K562 (cell line): Measurements from ENCODE around the gene MYRIP.
A peak's percentile ranks its signal among the peaks of the same experiment; 100 is the strongest.

ENCODE experiments used
- HDAC1 ChIP-seq, 2 experiments: fragments of 450-650 bp; IDR thresholded peaks; 2 replicates each; pipeline ENCODE4 v1.6.1; 2016 to 2017; ENCODE audit warnings: inconsistent platforms in 1 of 2, mild to moderate bottlenecking in 1 of 2, moderate library complexity in 1 of 2
- SMC3 ChIP-seq: conservative IDR thresholded peaks from 2 replicates; pipeline ENCODE4 v1.6.1; 2011; ENCODE audit warnings: low read depth, low read length, improper control_type of control experiment; ENCODE audit not compliant: insufficient read depth

DNA sequence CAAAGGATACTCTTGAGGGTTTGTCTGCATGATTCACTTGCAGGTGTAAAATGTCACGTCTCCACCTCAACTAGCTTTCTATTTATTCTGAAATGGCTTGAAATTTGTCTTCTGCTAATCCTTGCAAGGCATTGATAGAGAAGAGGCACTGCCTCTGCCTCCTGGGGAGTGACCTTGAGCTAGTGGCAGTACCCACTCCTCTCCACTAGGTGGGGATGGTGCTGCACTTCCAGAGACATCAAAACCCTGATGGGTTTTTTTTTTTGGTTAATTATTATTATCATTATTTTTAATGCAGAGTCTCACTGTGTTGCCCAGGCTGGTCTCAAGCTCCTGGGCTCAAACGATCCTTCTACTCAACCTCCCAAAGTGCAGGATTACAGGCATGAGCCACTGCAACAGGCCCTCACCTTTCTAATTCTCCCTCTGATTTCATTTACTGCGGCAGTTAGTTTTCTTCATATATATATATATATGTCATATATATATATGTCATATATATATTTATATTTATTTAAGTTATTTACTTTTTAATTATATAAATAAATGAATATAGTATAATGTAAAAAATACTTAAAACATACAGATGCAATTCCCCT lies 382.5 kb downstream of the MYRIP start:
- TF ChIP-seq HDAC1 (IDR thresholded peaks at IDR 0.05) (no peak), SMC3 (peak; percentile 95)
